ENCODE measurements around the gene LURAP1L.

Gene LURAP1L, protein sequence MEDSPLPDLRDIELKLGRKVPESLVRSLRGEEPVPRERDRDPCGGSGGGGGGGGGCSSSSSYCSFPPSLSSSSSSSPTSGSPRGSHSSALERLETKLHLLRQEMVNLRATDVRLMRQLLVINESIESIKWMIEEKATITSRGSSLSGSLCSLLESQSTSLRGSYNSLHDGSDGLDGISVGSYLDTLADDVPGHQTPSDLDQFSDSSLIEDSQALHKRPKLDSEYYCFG

DNA sequence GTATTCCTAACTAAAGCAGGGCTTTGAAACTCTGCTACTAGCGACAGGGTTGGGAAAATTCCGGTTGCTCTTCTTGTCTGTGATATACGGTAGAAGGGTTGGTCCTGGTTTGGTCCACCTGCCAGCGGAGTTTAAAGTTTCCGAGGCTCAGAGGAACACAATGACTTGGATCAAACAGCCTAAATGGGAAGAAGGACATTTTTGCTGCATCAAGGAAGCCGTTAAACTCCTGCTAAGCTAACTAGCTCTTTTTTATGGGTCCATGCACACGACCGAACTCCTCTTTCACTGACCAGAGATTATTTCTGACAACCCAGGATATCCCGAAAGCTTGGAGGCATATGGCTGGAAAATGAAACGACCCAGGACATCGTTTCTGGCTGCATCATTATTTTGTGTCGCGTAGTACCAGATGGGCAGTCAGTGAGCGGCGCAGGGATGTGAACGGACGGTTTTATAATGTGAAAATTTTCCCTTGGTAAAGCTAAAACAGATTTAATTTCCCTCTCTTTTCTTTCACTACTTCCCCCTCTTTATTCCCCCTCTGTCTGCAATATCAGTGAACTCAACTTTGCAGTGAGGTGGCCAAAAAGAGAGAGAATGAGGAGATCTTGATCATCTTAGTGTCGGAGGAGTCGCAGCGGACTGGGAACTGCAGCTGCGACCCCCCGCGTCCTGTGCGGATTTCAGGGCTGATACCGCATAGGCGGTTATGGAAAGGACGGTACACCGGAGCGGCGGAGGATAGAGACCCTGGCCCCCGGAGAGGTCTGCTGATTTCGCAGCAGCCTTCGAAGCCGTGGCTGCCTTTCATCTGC lies at the start of gene LURAP1L:
Gene LURAP1L (plus strand): TSS at position 160 of the 818 bp plus-strand sequence. CDS start 696 bp downstream, outside the sequence.
- DNase-seq (ENCODE audit: low read depth) = peak; percentile 84

DNA sequence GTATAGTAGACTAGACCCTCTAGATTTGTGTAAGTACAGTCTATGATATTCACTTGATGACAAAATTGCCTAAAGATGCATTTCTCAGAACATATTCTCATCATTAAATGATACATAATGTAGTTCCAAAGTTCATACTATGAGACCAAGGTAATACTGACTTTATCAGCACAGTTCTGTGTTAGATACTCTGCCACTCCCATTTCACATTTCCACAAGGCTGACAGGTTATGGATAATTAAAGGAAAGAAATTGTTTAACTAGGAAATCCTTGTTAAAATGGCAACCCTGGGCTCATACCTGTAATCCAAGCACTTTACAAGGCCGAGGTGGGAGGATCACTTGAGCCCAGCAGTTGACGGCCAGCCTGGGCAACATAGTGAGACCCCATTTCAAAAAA lies 48.0 kb upstream of the LURAP1L start:
- no peak for DNase-seq (ENCODE audit: low read depth)

DNA sequence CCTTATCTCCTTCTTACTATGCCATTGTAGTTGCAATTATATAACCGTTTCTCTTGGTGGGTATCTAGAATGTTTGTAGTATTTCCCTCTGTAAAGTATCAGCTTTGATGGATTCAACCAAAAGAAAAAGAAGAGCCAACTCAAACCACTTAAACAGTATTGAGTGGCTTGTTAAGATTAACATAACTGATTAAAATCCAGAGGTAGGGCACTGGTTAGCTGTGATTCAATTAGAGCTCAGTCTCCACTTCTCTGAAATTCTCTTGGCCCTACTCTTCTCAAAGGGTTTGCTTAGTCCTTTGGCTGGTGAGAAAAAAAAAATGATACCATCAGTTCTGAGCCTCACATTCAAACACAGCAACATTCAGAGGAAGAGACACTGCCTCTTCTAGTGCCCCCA lies 44.6 kb upstream of the LURAP1L start:
- no peak for DNase-seq (ENCODE audit: low read depth)

DNA sequence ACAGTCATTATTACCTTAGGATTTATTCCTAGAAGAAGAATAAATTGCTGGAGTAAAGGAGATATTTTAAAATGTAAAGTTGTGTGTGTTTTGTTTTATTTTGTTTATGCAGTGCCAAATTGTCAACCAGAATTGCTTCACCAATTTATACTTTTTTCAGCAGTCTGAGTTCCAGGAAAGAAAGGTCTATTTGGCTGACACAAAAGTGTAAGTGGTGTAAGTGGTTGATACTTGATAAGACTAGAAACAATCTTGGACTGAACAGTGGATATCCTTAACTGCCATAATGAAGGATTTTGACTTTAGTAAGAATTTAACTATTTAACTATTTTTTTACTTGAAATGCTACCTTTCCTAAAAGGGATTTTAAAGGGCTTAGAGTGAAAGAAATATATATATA lies 43.9 kb upstream of the LURAP1L start:
- no peak for DNase-seq (ENCODE audit: low read depth)

DNA sequence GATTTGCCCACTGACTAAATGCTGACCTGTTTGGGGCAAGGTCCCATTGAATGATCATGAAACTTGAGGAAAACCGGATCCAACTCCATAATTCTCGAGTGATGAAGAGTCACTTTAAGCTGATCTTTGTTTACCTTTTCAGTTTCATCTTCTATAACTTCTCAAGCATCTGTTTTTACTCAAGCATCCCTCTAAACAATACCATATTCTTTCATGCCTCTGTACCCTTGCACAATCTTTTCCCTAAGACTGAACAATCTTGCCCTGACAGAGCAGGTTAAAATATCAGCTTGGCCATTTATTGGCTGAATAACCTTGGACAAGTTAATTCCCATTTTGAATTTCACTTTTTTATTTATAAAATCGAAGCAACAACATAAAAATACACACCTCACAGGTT lies 41.8 kb upstream of the LURAP1L start:
- DNase-seq (ENCODE audit: low read depth) = no peak

DNA sequence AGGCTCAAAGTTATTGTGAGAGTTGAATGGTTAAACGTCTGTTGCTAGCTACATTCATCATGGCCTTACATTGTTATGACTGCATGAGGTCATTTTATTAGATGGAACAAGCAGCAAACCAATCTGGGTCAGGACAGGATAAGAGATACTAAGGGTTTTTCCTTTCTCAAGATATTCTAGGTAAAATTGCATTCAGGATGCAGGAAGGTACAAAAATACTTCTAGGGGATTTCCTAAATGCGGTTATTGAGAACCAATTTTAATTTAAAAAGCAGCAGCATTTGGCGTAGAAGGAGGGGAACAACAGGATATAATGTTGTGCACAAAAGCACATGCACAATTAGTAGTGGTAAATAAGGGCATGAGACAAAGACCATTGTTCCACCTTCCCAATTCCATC lies 39.2 kb upstream of the LURAP1L start:
- DNase-seq (ENCODE audit: low read depth) = no peak

DNA sequence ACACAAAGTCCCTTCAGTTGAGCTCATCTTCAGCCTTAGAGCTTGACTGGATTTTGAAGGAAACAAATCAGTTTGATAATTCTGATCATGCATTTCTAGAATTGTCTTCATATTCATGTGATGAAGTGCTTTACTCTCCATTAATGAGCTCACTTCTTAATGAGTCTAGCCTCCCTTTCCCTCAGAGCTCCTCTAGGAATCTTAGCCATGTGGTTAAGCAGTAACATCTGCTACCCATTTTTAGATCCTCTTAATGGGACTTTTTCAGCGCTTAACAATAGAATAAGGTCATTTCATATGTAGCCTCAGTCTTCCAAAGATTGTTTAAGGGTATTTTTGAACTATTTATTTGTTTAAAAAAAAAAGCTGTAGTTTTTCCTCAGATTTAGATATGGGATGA lies 36.9 kb upstream of the LURAP1L start:
- DNase-seq (ENCODE audit: low read depth) = no peak

DNA sequence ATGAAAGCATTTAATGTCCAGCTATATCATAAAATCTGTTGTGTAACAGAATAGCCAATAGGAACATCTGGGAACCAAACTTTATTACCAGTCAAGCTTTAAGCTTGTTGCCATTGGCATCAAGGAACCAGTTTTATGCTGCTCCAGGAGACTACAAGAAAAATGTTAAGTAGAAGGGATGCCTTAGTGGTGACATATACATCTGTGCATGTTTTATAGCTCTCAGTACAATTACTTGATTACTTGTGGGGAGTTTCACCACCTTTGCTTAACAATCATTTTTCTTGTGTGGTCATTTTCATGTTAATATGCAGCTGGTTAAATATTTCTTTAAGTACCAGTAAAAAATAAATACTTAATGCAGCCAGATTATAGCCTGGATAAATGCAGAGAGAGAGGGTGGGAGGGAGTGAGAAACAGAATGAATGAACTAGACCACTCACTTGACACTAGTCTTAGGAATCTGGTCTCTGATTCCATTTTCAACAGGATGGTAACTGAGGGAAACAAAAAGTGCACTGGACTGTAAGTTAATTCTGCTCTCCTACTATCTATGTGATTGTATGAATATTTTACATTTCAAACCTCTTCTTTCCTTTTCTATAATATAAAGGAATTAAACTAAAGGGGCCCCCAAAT lies 35.7 kb upstream of the LURAP1L start:
- no peak for DNase-seq (ENCODE audit: low read depth)

DNA sequence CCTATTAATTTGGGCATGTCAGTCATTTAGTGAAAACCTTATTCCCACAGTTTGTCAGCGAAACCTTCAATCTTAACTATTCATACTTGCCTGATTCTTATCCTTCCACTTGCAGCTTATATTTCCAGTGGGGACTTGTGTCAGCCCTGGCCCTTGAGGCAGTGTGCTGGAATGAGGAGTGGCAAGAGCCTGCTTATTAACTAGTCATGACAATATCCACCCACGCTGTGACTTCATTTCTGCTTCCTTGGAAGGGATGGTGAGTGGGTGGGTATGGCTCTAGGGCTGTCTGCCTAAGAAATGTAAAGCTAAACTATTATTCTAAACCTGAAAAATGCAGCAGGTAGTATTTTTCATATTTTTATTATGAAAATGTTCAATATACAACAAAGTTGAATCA lies 34.0 kb upstream of the LURAP1L start:
- DNase-seq (ENCODE audit: low read depth) = no peak

DNA sequence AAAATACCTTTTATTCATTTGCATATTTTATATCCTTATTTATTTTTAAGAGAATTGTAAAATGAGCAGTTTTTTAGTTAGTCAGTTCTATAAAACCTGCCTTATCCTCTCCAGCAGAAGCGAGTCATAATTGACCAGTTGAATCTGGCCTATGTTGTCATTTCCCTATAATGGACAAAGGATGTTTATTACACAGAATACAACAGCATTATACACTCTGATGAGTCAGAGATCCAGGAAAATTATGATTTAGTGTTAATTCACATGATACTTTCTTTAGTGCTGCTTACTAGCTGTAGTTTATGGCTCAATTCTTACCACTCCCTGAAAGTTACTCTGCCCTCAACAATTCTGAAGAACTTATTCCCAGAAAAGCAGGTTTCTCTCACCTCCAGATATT lies 26.8 kb upstream of the LURAP1L start:
- peak; percentile 79 for DNase-seq (ENCODE audit: low read depth)

DNA sequence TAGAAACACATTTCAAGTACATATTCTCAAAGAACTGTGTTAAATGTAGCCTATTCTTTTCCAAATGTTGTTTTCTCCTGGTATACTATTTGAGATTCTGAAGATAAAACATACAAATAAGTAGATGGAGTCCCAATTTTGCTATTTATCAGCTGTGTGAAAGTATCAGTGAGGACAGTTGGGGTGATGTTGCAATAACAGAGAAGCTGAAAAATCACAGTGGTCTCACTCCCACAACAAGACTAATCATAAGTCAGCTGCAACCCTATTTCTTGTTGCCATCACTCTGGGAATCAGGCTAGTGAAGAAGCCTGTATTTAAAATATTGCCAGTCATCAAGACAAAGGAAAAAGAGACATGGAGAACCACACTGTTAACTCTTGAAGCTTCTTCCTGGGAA lies 25.9 kb upstream of the LURAP1L start:
- no peak for DNase-seq (ENCODE audit: low read depth)

DNA sequence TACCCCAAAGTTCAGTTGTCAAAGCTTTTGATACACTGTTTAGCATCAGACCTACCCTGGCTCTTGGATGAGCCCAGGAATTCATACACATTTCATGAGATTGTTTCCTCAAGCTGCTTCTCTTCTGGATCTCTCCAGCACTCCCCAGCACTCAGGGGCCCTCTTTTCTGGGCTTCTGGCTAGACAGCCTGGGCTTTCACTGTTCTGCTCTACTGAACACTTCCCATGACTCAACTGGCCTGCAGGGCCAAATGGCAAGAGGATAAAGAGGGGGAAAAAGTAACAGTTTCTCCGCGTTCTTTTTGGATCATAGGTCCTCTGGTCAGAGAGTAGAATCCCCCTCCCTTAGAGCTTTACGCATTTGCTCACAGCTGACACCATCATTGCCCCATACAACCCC lies 20.9 kb upstream of the LURAP1L start:
- no peak for DNase-seq (ENCODE audit: low read depth)

DNA sequence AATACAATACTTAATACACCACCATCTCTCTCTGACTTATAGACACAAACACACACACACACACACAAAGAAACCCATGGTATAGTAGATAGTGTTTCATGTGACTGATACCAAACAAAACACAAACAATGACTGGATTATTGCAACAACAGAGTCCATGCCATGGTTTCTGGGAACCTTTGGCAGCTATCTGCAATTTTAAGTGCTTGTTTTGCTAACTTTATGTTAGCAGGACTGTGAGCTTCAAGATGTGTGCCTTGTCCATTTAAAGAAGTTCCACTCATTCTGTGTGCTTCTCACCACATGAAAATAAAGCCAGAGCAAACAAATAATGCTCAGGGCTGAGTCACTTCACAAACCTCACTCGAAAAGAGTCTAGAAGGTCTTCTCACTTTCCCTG lies 15.1 kb upstream of the LURAP1L start:
- peak; percentile 67 for DNase-seq (ENCODE audit: low read depth)

DNA sequence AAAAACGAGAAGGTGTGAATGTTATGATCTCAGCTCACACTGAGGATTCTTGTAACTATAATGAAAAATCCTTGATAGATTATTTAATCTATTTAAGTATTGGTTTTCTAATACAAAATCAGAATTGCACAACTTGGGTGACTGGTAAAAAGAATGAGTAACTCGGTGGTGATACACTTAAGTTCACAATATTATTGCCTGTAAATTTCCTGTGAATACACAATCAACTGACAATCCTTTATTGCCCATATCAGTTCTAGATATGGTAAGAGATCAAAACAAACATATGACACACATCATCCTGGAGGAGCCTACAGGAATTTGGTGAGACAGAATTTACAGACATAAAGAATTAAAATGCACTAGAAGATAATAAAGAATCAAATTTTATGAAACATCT lies 14.1 kb upstream of the LURAP1L start:
- DNase-seq (ENCODE audit: low read depth) = no peak

DNA sequence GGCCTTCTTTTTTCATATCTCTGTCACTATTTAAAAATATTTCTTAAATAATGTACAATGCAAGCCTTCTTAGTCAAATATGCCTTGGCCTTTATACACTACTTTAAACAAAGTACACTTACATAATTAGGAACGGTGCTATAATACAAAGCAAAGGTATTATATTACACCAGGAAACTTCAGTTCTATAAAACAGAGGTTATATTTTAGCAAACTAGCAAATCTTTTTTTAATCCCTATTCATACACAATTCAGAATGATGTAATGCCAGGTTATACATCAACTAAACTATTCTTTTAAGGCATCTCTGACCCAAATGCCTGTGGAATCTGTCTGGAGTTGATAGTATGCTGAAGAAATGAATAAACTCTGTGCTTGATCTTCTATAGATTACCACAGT lies 10.7 kb upstream of the LURAP1L start:
- DNase-seq (ENCODE audit: low read depth) = no peak

DNA sequence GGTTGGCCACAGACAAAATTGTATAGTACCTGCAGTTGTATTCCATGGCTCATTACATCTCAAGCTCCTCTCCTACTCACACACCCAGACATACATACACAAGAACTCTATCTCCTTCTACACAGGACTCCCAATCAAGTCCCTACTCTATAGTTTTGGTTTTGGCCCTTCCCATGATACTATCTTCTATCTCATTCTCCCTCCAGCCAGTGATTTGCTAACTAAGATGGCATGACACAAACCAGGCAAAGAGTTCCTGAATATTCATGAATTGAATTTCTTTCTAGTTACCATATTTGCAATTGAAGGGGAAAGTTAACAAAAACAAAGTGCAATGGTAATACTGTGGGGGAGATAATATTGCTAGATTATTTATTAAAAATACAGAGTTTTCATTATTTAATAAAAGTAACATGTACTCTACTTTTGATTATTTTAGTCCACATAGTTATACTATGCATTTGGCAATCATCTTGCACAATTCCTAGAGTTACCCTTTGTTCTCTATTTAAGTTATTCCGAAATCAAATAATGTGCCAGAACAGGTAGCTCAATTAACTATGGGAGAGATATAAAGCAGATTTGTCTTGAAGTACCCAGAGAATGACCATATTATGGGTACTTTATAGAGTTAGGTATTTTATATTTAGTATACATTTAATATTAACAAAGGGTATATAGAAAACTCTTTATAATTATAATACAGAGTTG lies 9.6 kb upstream of the LURAP1L start:
- no peak for DNase-seq (ENCODE audit: low read depth)

DNA sequence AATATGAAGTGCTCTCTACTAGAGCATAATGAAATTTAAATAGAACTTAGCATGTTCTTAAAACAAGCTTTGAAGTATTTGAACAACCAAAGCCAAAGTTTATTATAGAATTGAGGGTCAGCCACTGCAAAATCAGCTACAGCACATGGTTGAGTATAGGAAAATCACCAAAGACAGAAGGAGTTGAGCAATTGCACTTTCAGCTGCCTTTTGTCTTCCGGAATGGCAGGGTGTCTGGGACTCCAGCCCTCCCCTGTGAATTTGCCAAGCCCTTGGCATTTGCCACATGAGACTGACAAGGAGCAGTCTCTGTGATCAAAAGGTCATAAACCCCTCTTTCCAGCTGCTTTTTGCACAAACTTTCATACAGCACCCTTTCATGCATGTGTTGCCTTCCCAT lies 8.5 kb upstream of the LURAP1L start:
- DNase-seq (ENCODE audit: low read depth) = no peak

DNA sequence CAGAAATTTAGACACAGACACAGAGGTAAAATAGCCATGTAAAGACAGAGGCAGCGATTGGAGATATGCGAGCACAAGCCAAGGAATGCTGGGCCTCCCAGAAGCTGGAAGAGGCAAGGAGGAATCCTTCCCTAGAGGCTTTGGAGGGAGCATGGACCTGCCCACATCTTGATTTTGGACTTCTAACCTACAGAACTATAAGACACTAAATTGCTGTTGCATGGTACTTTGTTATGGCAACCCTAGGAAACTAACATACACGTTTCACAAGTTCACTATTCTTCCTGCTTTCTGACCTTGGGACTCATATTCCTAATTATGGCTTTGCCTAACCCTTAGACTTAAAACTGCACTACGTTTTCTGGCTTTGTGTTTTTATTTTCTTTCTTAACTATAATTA lies 4.6 kb upstream of the LURAP1L start:
- no peak for DNase-seq (ENCODE audit: low read depth)

DNA sequence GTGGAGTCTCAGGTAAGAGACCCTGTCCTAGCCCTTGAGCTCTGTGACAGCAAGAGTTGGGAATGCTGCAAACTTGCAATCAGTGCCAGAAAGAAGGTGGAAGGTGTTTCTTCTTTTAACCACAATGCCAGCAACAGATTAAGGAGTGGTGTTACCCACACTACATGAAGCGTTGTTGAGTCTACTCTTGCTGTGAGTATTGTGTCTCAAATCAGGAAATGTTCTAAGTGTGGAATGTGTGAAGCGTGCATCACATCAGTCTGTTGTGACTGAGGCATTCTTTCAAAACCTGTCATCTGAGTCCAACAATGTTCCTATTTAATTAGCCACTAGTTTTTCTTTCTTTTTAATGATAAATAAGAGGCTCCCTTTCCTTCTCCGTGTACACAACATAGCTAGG lies 2.9 kb upstream of the LURAP1L start:
- no peak for DNase-seq (ENCODE audit: low read depth)

DNA sequence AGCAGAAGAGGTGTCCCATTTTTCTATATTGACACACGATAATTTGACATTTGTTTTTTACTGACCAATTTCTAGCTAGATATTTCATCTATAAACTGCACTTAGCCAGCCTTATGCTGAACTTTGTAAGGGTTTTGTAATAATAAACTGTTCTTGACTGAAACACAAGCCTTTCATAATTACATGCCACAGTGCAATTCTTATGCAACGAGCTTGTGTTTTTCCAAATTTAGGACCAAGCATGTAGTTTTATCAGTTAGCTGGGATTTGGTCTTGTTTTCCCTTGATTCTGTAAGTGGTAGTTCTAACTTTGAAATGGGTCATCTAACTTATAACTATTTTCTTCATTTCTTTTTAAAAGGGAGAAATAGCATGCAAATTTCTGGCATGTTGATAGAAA lies 1.3 kb upstream of the LURAP1L start:
- DNase-seq (ENCODE audit: low read depth) = no peak

DNA sequence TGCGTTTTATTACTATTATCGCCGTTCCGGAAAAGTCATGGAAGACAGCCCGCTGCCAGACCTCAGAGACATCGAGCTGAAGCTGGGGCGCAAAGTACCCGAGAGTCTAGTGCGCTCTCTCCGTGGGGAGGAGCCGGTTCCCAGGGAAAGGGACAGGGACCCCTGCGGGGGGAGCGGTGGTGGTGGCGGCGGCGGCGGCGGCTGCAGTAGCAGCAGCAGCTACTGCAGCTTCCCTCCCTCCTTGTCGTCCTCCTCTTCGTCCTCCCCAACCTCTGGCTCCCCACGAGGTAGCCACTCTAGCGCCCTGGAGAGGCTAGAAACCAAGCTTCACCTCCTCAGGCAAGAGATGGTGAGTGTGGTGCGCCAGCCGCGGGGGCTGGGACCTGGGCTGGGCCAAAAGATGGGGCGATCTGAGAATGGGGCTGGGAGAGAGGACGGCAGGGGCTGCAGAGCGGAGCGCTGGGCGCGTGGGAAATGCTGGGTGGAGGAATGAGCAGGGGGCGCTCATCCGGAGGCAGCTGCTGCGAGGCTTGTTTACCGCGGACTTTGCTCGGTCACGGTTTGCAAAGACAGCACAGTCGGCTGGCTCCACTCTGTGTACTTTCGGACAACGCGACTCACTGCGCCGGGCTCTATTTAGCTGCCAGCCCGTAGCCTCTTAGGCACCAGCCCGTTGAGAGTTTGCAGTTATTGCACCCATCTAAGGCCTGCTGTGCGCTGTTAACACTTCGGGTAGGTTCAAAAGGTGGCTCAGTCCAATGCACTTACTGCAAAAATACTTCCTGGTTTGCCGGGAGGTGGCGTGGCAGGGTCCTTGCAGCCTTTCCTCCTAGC lies 1.1 kb downstream of the LURAP1L start:
- DNase-seq (ENCODE audit: low read depth) = peak; percentile 81
